HCT116 (cell line): ENCODE data around the gene ARFIP2. TPM values are rescaled to one million over a fixed set of nuclear protein-coding genes. Genes with fewer than 3 reads are reported as not detected.

ENCODE experiments used
- ATAC-seq: fragments of 200-7000 bp; cut with Tn5 transposase; 2 replicates; pipeline ENCODE4 v1.9.1; 2020; ENCODE audit warnings: mild to moderate bottlenecking, moderate library complexity
- BruUV-seq: library from RNA; stranded (reverse); fragments of 400-500 nt; replicated peaks from 2 replicates; lab custom pipeline; 2021; lab: Mats Ljungman, UMichigan
- CTCF ChIA-PET: fragments of 300-600 bp; sonication (Branson Sonifier 250); formaldehyde crosslinking; loops from one replicate; lab custom pipeline; 2021; ENCODE audit warnings: antibody characterized with exemption; lab: Charles Lee
- POLR2A ChIA-PET: fragments of 300-600, 350-600 bp; sonication (Branson Sonifier 250); formaldehyde crosslinking; loops from one replicate; lab custom pipeline; 2021; ENCODE audit warnings: antibody characterized with exemption; lab: Charles Lee
- RAD21 ChIA-PET, 2 experiments: fragments of 300-600 bp; sonication (Branson Sonifier 250); formaldehyde crosslinking; loops; one replicate each; lab custom pipeline; 2023; ENCODE audit warnings: low total read pairs in 2 of 2; ENCODE audit not compliant: uncharacterized antibody in 2 of 2, unreplicated experiment in 2 of 2, low non-redundant PET in 1 of 2; lab: Charles Lee
- DNase-seq: peaks from one replicate; pipeline ENCODE4 v3.0.0-alpha.2; 2010; ENCODE audit warnings: low read depth, low spot score
- H2AFZ ChIP-seq: fragments of 200-600 bp; shearing (Covaris generic), sonication (generic); 2 replicates; pipeline ENCODE4 v1.6.1; 2017; ENCODE audit warnings: low read depth, mixed run types, mixed read lengths, antibody characterized with exemption, low read length; ENCODE audit not compliant: poor library complexity, severe bottlenecking
- H3K27ac ChIP-seq: 2 replicates; pipeline ENCODE4 v1.5.1; 2012; ENCODE audit warnings: low read depth, low read length
- H3K27me3 ChIP-seq: fragments of 200-600 bp; sonication (generic); 2 replicates; pipeline ENCODE4 v1.6.1; 2016; ENCODE audit warnings: mixed run types, low read length, mixed read lengths; ENCODE audit not compliant: insufficient read depth
- H3K36me3 ChIP-seq, 2 experiments: fragments of 200-500 bp in 1 of 2; fragments of 200-600 bp in 1 of 2; sonication (Bioruptor generic) in 1 of 2; sonication (generic) in 1 of 2; 2 replicates each; pipeline versions ENCODE4 v1.5.1 to v1.6.1; 2014 to 2016; ENCODE audit warnings: low read length in 2 of 2, inconsistent platforms in 1 of 2, mixed read lengths in 1 of 2, mixed run types in 1 of 2; ENCODE audit not compliant: insufficient read depth in 2 of 2, control insufficient read depth in 1 of 2
- H3K4me1 ChIP-seq, 2 experiments: fragments of 200-600 bp in 1 of 2; sonication (generic) in 1 of 2; 2 replicates each; pipeline versions ENCODE4 v1.5.1 to v1.6.1; 2012 to 2017; ENCODE audit warnings: low read length in 2 of 2, inconsistent platforms in 1 of 2, mild to moderate bottlenecking in 1 of 2, mixed read lengths in 1 of 2, mixed run types in 1 of 2, moderate library complexity in 1 of 2; ENCODE audit not compliant: insufficient read depth in 2 of 2, control insufficient read depth in 1 of 2
- H3K4me2 ChIP-seq: fragments of 200-600 bp; sonication (generic); 2 replicates; pipeline ENCODE4 v1.6.1; 2017; ENCODE audit warnings: mixed run types, low read length, mixed read lengths
- H3K4me3 ChIP-seq, 2 experiments: fragments of 200-600 bp in 1 of 2; sonication (generic) in 1 of 2; replicated peaks in 1 of 2; 2 replicates each; pipeline ENCODE4 v1.5.1; 2011 to 2016; ENCODE audit warnings: low read length in 2 of 2, control low read depth in 1 of 2, low read depth in 1 of 2, mild to moderate bottlenecking in 1 of 2, mixed read lengths in 1 of 2, mixed run types in 1 of 2
- H3K79me2 ChIP-seq: fragments of 200-600 bp; sonication (generic); 2 replicates; pipeline ENCODE4 v1.6.1; 2017; ENCODE audit warnings: mild to moderate bottlenecking, mixed run types, low read length, moderate library complexity, mixed read lengths; ENCODE audit not compliant: insufficient read depth
- H3K9ac ChIP-seq: fragments of 200-600 bp; sonication (generic); 2 replicates; pipeline ENCODE4 v1.6.1; 2016; ENCODE audit warnings: low read length, mixed read lengths
- H3K9me2 ChIP-seq: fragments of 200-600 bp; sonication (generic), shearing (Covaris generic); 2 replicates; pipeline ENCODE4 v1.6.1; 2017; ENCODE audit warnings: mixed run types, mild to moderate bottlenecking, moderate library complexity; ENCODE audit not compliant: insufficient read depth
- H3K9me3 ChIP-seq, 2 experiments: fragments of 200-500 bp in 1 of 2; fragments of 200-600 bp in 1 of 2; sonication (Bioruptor generic) in 1 of 2; sonication (generic) in 1 of 2; 2 replicates each; pipeline ENCODE4 v1.6.1; 2014 to 2017; ENCODE audit warnings: low read length in 2 of 2, mixed read lengths in 2 of 2, inconsistent platforms in 1 of 2, low read depth in 1 of 2, mild to moderate bottlenecking in 1 of 2, mixed run types in 1 of 2, moderate library complexity in 1 of 2; ENCODE audit not compliant: control insufficient read depth in 1 of 2, insufficient read depth in 1 of 2
- H4K20me1 ChIP-seq: fragments of 200-600 bp; sonication (generic), shearing (Covaris generic); 2 replicates; pipeline ENCODE4 v1.6.1; 2017; ENCODE audit warnings: mixed run types, mild to moderate bottlenecking, moderate library complexity; ENCODE audit not compliant: insufficient read depth
- CBX3 ChIP-seq: IDR thresholded peaks from 2 replicates; pipeline ENCODE4 v1.6.1; 2012; ENCODE audit warnings: low read depth
- CEBPB ChIP-seq: IDR thresholded peaks from 2 replicates; pipeline ENCODE4 v1.6.1; 2012; ENCODE audit warnings: low read depth
- EGR1 ChIP-seq: IDR thresholded peaks from 2 replicates; pipeline ENCODE4 v1.6.1; 2012; ENCODE audit warnings: low read depth
- EZH2 ChIP-seq: fragments of 200-600 bp; sonication (generic); IDR thresholded peaks from 2 replicates; pipeline ENCODE4 v1.6.1; 2017; ENCODE audit warnings: antibody characterized with exemption, mixed run types
- FOSL1 ChIP-seq: IDR thresholded peaks from 2 replicates; pipeline ENCODE4 v1.6.1; 2012; ENCODE audit warnings: low read depth
- JUND ChIP-seq: IDR thresholded peaks from 2 replicates; pipeline ENCODE4 v1.6.1; 2012
- POLR2A ChIP-seq: IDR thresholded peaks from 2 replicates; pipeline ENCODE4 v1.7.0; 2011; ENCODE audit warnings: borderline replicate concordance; ENCODE audit not compliant: insufficient read depth, insufficient read length; ENCODE audit errors: extremely low read depth
- POLR2AphosphoS5 ChIP-seq: IDR thresholded peaks from 2 replicates; pipeline ENCODE4 v1.6.1; 2011; ENCODE audit warnings: mild to moderate bottlenecking, low read depth, low read length, moderate library complexity
- RAD21 ChIP-seq: IDR thresholded peaks from 2 replicates; pipeline ENCODE4 v1.6.1; 2012; ENCODE audit warnings: low read depth, mild to moderate bottlenecking
- SIN3A ChIP-seq: IDR thresholded peaks from 2 replicates; pipeline ENCODE4 v1.6.1; 2012; ENCODE audit warnings: low read depth
- SRF ChIP-seq: IDR thresholded peaks from 2 replicates; pipeline ENCODE4 v1.6.1; 2012; ENCODE audit warnings: low read depth
- TCF7L2 ChIP-seq: IDR thresholded peaks from 2 replicates; pipeline ENCODE4 v1.7.0; 2011; ENCODE audit warnings: borderline replicate concordance, inconsistent platforms; ENCODE audit not compliant: insufficient read depth, insufficient read length; ENCODE audit errors: extremely low read depth
- YY1 ChIP-seq: IDR thresholded peaks from 2 replicates; pipeline ENCODE4 v1.6.1; 2011; ENCODE audit warnings: low read length, low read depth, moderate library complexity, mild to moderate bottlenecking; ENCODE audit not compliant: insufficient replicate concordance; ENCODE audit errors: extremely low read depth
- ZFX ChIP-seq: fragments of 450-650 bp; IDR thresholded peaks from 2 replicates; pipeline ENCODE4 v1.6.1; 2017
- ZNF274 ChIP-seq: fragments of 200-500 bp; sonication (Bioruptor generic); IDR thresholded peaks from 2 replicates; pipeline ENCODE4 v1.6.1; 2014; ENCODE audit warnings: mild to moderate bottlenecking, low read depth, low read length, inconsistent platforms
- intact Hi-C: fragments of 100-400 bp; cut with micrococcal nuclease; formaldehyde crosslinking; loops from 2 replicates; pipeline ENCODE4 v1.10.0; 2022
- total RNA-seq: library from RNA; stranded (reverse); gene quantifications from one replicate; pipeline ENCODE4 v1.2.1, GENCODE V29; 2021; ENCODE audit not compliant: unreplicated experiment
- TF ChIP-seq, protein P1 (sequence below): IDR thresholded peaks from 2 replicates; pipeline ENCODE4 v1.6.1; 2012
- TF ChIP-seq, protein P2 (sequence below), 3 experiments: fragments of 200-600 bp in 1 of 3; sonication (generic) in 1 of 3; IDR thresholded peaks in 2 of 3; conservative IDR thresholded peaks in 1 of 3; 2 replicates each; pipeline ENCODE4 v1.5.1; 2012 to 2017; ENCODE audit warnings: low read depth in 2 of 3, low read length in 2 of 3, antibody characterized with exemption in 1 of 3, borderline replicate concordance in 1 of 3, control low read depth in 1 of 3, mild to moderate bottlenecking in 1 of 3, mixed read lengths in 1 of 3, mixed run types in 1 of 3, moderate library complexity in 1 of 3; ENCODE audit not compliant: insufficient read depth in 1 of 3
- TF ChIP-seq, protein P3 (sequence below): IDR thresholded peaks from 2 replicates; pipeline ENCODE4 v1.6.1; 2011; ENCODE audit warnings: mild to moderate bottlenecking, low read length, moderate library complexity; ENCODE audit not compliant: insufficient replicate concordance; ENCODE audit errors: extremely low read depth

Gene ARFIP2
- total RNA-seq, 1 experiment from 2014 or later = 77.9 TPM

DNA sequence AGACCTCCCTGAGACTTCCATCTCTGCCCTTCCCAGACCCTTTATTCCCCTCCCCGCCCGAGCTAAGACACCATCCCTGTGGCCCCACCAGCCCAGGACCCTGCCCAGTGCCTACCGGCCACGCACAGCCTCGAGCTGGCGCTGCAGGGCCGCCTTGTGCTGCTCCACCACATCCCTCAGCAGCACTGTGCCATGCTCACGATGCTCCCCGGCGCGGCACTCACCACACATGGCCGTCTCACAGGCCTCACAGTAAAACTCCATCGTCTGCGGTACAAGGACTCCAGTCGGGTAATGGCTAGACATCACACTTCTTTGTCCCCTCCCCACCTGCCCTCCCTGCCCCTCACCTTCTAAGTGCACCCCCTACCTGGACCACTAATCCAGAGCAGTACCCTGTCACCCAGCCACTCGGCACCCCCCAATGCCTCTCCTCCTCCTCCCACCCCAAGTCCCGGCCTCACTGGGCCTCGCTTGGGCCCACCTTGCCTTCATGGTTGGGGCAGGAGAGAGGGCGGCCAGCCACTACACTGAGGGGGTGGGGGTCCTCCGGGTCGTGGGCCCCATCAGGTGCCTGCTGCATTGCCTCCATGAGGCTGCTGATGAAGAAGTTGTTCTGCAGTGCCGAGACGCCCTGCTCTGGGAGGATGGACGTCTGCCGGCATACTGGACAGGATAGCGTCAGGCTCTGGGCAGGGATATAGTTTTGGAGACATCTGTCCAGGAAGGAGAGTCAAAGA, 23.4 kb downstream of the ARFIP2 start:
- Histone ChIP-seq H3K27me3 (no peaks in the 10 kb centered on the region), H3K4me3 (no peak overlapping the region), H3K4me1 (no peaks in the 10 kb centered on the region), H3K79me2 (no peaks in the 10 kb centered on the region), H2AFZ (no peak overlapping the region), H4K20me1 (no peaks in the 10 kb centered on the region), H3K36me3 (peaks cover 0 to 2% of the 10 kb centered on the region in 2 experiments; a peak in 1 of 4 replicates), H3K27ac (no peak overlapping the region), H3K9me3 (no peaks in the 10 kb centered on the region), H3K9me2 (no peaks in the 10 kb centered on the region), H3K9ac (no peak overlapping the region), H3K4me2 (no peak overlapping the region)
- RAD21 ChIA-PET = no interaction called here
- ATAC-seq (no peak), DNase-seq (no peak)
- intact Hi-C loops = no loop called here
- no TSS peak for BruUV-seq
- CTCF ChIA-PET = no interaction called here
- POLR2A ChIA-PET = no interaction called here
- TF ChIP-seq POLR2AphosphoS5 (no peak), ZNF274 (no peak), ZFX (no peak), POLR2A (no peak), TCF7L2 (no peak), EGR1 (no peak), YY1 (no peak), EZH2 (no peak), CBX3 (no peak), RAD21 (no peak), CEBPB (no peak), JUND (no peak), FOSL1 (no peak), SRF (no peak), SIN3A (no peak)
- TF ChIP-seq, protein P1, sequence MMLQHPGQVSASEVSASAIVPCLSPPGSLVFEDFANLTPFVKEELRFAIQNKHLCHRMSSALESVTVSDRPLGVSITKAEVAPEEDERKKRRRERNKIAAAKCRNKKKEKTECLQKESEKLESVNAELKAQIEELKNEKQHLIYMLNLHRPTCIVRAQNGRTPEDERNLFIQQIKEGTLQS = no peak
- TF ChIP-seq, protein P2, sequence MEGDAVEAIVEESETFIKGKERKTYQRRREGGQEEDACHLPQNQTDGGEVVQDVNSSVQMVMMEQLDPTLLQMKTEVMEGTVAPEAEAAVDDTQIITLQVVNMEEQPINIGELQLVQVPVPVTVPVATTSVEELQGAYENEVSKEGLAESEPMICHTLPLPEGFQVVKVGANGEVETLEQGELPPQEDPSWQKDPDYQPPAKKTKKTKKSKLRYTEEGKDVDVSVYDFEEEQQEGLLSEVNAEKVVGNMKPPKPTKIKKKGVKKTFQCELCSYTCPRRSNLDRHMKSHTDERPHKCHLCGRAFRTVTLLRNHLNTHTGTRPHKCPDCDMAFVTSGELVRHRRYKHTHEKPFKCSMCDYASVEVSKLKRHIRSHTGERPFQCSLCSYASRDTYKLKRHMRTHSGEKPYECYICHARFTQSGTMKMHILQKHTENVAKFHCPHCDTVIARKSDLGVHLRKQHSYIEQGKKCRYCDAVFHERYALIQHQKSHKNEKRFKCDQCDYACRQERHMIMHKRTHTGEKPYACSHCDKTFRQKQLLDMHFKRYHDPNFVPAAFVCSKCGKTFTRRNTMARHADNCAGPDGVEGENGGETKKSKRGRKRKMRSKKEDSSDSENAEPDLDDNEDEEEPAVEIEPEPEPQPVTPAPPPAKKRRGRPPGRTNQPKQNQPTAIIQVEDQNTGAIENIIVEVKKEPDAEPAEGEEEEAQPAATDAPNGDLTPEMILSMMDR (IDR thresholded peaks at IDR 0.05 in 2 of 3, conservative IDR thresholded peaks at IDR 0.05 in 1 of 3; ENCODE audit: borderline replicate concordance in 1 of 3, insufficient read depth in 1 of 3, low read depth in 2 of 3, low read length in 2 of 3) = no peak
- TF ChIP-seq, protein P3, sequence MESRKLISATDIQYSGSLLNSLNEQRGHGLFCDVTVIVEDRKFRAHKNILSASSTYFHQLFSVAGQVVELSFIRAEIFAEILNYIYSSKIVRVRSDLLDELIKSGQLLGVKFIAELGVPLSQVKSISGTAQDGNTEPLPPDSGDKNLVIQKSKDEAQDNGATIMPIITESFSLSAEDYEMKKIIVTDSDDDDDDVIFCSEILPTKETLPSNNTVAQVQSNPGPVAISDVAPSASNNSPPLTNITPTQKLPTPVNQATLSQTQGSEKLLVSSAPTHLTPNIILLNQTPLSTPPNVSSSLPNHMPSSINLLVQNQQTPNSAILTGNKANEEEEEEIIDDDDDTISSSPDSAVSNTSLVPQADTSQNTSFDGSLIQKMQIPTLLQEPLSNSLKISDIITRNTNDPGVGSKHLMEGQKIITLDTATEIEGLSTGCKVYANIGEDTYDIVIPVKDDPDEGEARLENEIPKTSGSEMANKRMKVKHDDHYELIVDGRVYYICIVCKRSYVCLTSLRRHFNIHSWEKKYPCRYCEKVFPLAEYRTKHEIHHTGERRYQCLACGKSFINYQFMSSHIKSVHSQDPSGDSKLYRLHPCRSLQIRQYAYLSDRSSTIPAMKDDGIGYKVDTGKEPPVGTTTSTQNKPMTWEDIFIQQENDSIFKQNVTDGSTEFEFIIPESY = no peak
- TF ChIP-seq, all 23 proteins: peak for 0
